ENCODE measurements around the gene DENND6B.
"Not testable (repeated sequence)": the region's sequence is repeated elsewhere in the genome, so short reads cannot be mapped to it uniquely, and the experiment has no call there.

Gene DENND6B

DNA sequence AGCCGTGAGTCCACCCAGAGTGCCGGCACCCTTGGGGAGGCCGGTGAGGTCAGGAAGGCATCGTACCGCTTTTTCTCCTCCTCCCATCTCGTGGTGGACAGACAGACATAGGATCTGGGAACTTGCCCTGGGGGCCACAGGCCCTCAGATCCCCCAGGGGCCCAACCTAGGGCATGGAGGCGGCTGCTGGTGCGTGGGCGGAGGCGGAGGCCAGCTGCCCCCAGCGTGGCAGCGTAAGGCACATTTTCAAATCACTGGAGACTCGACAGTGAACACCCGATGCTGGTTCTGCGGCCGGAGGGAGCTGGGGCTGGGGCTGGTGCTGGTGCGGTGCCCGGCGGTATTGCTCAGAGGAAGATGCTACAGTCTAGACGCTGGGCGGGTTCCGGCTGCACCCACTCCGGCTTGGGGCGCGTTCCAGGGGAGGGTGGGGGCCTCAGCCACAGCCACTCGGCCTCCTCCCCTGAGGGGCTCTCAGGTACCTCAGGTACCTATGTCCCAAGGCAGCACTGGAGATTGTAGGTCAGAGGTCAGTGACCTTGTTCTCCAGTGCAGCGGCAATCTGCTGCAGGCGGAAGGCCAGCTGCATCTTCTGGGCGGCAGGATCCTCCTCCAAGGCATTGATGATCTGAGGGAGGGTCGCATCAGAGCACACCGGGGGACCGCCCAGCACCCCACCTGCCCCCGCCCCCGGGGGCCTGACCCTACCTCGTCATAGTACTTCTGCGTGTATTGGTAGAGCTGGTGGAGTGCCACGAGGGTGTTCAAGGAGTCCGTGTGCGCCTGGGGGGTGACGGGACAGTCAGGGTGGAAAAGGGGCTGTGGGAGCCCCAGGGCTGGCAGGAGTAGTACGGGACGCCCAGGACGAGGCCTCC, 51.4 kb downstream of the DENND6B start:
- Histone ChIP-seq H3K4me1 (ENCODE audit: low read length) (peaks cover 12% of the 10 kb centered on the region), H3K9ac (ENCODE audit: low read length) (no peak overlapping the region), H3K9me3 (ENCODE audit: insufficient read depth, low read length) (no peaks in the 10 kb centered on the region), H3K4me3 (ENCODE audit: low read length) (no peak overlapping the region), H3K36me3 (replicated peaks; ENCODE audit: low read depth, low read length) (peaks cover 10% of the 10 kb centered on the region), H4K20me1 (ENCODE audit: insufficient read depth, low read length) (peaks cover 6% of the 10 kb centered on the region; the same call in 1 of the 2 replicates), H3K27me3 (ENCODE audit: low read depth, low read length) (no peaks in the 10 kb centered on the region), H3K79me2 (ENCODE audit: low read length) (no peaks in the 10 kb centered on the region), H3K4me2 (ENCODE audit: low read length) (no peak overlapping the region), H3K27ac (ENCODE audit: low read length) (no peak overlapping the region), H2AFZ (ENCODE audit: low read depth, low read length) (no peak overlapping the region)
- TF ChIP-seq EZH2phosphoT487 (IDR thresholded peaks at IDR 0.05; ENCODE audit: low read depth), result no peak
- TF ChIP-seq, protein P1, sequence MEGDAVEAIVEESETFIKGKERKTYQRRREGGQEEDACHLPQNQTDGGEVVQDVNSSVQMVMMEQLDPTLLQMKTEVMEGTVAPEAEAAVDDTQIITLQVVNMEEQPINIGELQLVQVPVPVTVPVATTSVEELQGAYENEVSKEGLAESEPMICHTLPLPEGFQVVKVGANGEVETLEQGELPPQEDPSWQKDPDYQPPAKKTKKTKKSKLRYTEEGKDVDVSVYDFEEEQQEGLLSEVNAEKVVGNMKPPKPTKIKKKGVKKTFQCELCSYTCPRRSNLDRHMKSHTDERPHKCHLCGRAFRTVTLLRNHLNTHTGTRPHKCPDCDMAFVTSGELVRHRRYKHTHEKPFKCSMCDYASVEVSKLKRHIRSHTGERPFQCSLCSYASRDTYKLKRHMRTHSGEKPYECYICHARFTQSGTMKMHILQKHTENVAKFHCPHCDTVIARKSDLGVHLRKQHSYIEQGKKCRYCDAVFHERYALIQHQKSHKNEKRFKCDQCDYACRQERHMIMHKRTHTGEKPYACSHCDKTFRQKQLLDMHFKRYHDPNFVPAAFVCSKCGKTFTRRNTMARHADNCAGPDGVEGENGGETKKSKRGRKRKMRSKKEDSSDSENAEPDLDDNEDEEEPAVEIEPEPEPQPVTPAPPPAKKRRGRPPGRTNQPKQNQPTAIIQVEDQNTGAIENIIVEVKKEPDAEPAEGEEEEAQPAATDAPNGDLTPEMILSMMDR (IDR thresholded peaks at IDR 0.05; ENCODE audit: low read depth, low read length), result no peak

DNA sequence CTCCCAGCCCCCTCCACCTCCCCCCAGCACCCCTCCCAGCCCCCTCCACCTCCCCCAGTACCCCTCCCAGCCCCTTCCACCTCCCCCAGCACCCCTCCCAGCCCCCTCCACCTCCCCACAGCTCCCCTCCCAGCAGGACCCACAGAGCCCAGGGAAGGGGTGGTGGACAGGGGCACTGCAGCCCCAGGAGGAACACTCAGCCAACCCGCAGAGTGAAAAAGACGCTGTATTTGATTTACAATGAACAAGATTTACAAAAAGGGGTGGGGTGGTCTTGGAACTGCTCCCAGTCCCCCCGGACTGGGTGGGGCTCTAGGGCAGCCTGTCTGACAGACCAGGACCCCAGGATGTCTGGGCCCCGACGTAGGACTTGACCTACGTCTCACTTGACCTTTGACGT, 52.0 kb downstream of the DENND6B start:
- H3K79me2 ChIP-seq (ENCODE audit: low read length), result no peaks in the 10 kb centered on the region
- H3K36me3 ChIP-seq (replicated peaks; ENCODE audit: low read depth, low read length), result peaks cover 10% of the 10 kb centered on the region
- H4K20me1 ChIP-seq (ENCODE audit: insufficient read depth, low read length), result peaks cover 6% of the 10 kb centered on the region; the same call in 1 of the 2 replicates
- no peak overlapping the region for H3K9ac ChIP-seq (ENCODE audit: low read length)
- TF ChIP-seq EZH2phosphoT487 (IDR thresholded peaks at IDR 0.05; ENCODE audit: low read depth), result no peak
- TF ChIP-seq, protein P1 (IDR thresholded peaks at IDR 0.05; ENCODE audit: low read depth, low read length), result no peak
- H2AFZ ChIP-seq (ENCODE audit: low read depth, low read length), result no peak overlapping the region
- no peak overlapping the region for H3K4me3 ChIP-seq (ENCODE audit: low read length)
- H3K4me1 ChIP-seq (ENCODE audit: low read length), result peaks cover 12% of the 10 kb centered on the region
- H3K27ac ChIP-seq (ENCODE audit: low read length), result no peak overlapping the region
- H3K27me3 ChIP-seq (ENCODE audit: low read depth, low read length), result no peaks in the 10 kb centered on the region
- no peaks in the 10 kb centered on the region for H3K9me3 ChIP-seq (ENCODE audit: insufficient read depth, low read length)
- H3K4me2 ChIP-seq (ENCODE audit: low read length), result no peak overlapping the region

DNA sequence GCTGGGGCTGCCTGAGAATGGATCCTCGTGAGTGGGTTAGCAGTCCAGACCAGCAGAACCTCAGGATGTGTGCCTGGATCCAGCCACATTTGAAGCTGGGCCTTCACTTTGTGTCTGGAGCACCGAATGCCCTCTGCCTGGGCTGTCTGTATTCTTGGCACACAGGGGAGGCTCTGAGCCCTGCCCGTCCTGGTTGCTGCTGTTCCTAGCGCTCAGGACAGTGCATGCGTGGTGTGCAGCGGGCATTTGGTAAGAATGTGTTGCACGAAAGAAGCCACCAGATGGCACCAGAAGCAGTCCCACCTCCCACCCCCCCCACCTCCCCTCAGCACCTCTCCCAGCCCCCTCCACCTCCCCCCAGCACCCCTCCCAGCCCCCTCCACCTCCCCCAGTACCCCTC, 52.5 kb downstream of the DENND6B start:
- H3K4me2 ChIP-seq (ENCODE audit: low read length), result no peak overlapping the region
- no peak overlapping the region for H3K9ac ChIP-seq (ENCODE audit: low read length)
- no peak overlapping the region for H3K27ac ChIP-seq (ENCODE audit: low read length)
- no peaks in the 10 kb centered on the region for H3K9me3 ChIP-seq (ENCODE audit: insufficient read depth, low read length)
- no peaks in the 10 kb centered on the region for H3K79me2 ChIP-seq (ENCODE audit: low read length)
- peaks cover 16% of the 10 kb centered on the region for H3K4me1 ChIP-seq (ENCODE audit: low read length)
- peaks cover 6% of the 10 kb centered on the region; the same call in 1 of the 2 replicates for H4K20me1 ChIP-seq (ENCODE audit: insufficient read depth, low read length)
- no peaks in the 10 kb centered on the region for H3K27me3 ChIP-seq (ENCODE audit: low read depth, low read length)
- peaks cover 10% of the 10 kb centered on the region for H3K36me3 ChIP-seq (replicated peaks; ENCODE audit: low read depth, low read length)
- no peak overlapping the region for H2AFZ ChIP-seq (ENCODE audit: low read depth, low read length)
- TF ChIP-seq, protein P1 (IDR thresholded peaks at IDR 0.05; ENCODE audit: low read depth, low read length), result 0 out of 2 replicates have a peak, but pooled peaks have one; percentile 15
- no peak for TF ChIP-seq EZH2phosphoT487 (IDR thresholded peaks at IDR 0.05; ENCODE audit: low read depth)
- no peak overlapping the region for H3K4me3 ChIP-seq (ENCODE audit: low read length)

DNA sequence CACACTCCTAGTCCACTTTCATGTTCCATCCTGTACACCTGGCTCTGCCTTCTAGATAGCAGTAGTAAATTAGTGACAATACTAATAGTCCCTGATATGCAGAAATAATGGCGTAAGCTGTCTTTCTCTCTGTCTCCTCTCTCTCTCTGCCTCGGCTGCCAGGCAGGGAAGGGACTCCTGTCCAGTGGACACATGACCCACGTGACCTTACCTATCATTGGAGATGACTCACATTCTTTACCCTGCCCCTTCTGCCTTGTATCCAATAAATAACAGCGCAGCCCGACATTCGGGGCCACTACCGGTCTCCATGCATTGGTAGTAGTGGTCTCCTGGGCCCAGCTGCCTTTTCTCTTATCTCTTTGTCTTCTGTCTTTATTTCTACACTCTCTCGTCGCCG, 53.0 kb downstream of the DENND6B start:
- not testable (repeated sequence) for H3K9me3 ChIP-seq (ENCODE audit: insufficient read depth, low read length); H3K4me3 ChIP-seq (ENCODE audit: low read length); H4K20me1 ChIP-seq (ENCODE audit: insufficient read depth, low read length); H3K4me2 ChIP-seq (ENCODE audit: low read length); H2AFZ ChIP-seq (ENCODE audit: low read depth, low read length); H3K27ac ChIP-seq (ENCODE audit: low read length); H3K79me2 ChIP-seq (ENCODE audit: low read length); H3K27me3 ChIP-seq (ENCODE audit: low read depth, low read length); H3K9ac ChIP-seq (ENCODE audit: low read length)
- peaks cover 10% of the 10 kb centered on the region for H3K36me3 ChIP-seq (replicated peaks; ENCODE audit: low read depth, low read length)
- H3K4me1 ChIP-seq (ENCODE audit: low read length), result peaks cover 18% of the 10 kb centered on the region

DNA sequence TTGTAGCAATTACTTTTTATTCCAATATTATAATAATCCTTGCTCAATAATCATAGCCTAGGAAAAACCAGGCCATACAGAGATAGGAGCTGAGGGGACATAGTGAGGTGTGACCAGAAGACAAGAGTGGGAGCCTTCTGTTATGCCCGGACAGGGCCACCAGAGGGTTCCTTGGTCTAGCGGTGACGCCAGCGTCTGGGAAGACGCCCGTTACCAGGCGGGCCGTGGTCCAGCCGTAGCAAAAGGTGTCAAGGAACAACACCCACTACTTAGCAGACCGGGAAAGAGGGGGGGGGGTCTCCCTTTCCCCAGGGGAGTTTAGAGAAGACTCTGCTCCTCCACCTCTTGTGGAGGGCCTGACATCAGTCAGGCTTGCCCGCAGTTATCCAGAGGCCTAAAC, 53.5 kb downstream of the DENND6B start:
- not testable (repeated sequence) for H3K4me3 ChIP-seq (ENCODE audit: low read length); H3K4me2 ChIP-seq (ENCODE audit: low read length); H3K9ac ChIP-seq (ENCODE audit: low read length); H3K27ac ChIP-seq (ENCODE audit: low read length); H3K79me2 ChIP-seq (ENCODE audit: low read length); H3K9me3 ChIP-seq (ENCODE audit: insufficient read depth, low read length); H4K20me1 ChIP-seq (ENCODE audit: insufficient read depth, low read length); H2AFZ ChIP-seq (ENCODE audit: low read depth, low read length); H3K27me3 ChIP-seq (ENCODE audit: low read depth, low read length)
- Histone ChIP-seq H3K36me3 (replicated peaks; ENCODE audit: low read depth, low read length) (peaks cover 10% of the 10 kb centered on the region), H3K4me1 (ENCODE audit: low read length) (peaks cover 18% of the 10 kb centered on the region)
